G401 (cell line): ENCODE data around the gene CHAC2. TPM values are rescaled to one million over a fixed set of nuclear protein-coding genes. Genes with fewer than 3 reads are reported as not detected.
A peak's percentile ranks its signal among the peaks of the same experiment; 100 is the strongest.
"Not testable (repeated sequence)": the region's sequence is repeated elsewhere in the genome, so short reads cannot be mapped to it uniquely, and the experiment has no call there.

Experiments used
- DNase-seq: peaks from one replicate; pipeline ENCODE4 v3.0.0-alpha.2; 2015; ENCODE audit warnings: low spot score
- in situ Hi-C: cut with HindIII; loops from 2 replicates; pipeline ENCODE4 v1.10.0; 2016; ENCODE audit warnings: low sequenced_read_pairs, mixed read lengths
- total RNA-seq: library from RNA; depleted of rRNA; stranded (reverse); fragments of >200 nt; shearing (Covaris generic); gene quantifications from 2 replicates; pipeline ENCODE4 v1.2.3, GENCODE V29; 2014; rRNA removed

CHAC2 gene
- total RNA-seq: 12.6 and 15.7 TPM in 2 replicates

DNA sequence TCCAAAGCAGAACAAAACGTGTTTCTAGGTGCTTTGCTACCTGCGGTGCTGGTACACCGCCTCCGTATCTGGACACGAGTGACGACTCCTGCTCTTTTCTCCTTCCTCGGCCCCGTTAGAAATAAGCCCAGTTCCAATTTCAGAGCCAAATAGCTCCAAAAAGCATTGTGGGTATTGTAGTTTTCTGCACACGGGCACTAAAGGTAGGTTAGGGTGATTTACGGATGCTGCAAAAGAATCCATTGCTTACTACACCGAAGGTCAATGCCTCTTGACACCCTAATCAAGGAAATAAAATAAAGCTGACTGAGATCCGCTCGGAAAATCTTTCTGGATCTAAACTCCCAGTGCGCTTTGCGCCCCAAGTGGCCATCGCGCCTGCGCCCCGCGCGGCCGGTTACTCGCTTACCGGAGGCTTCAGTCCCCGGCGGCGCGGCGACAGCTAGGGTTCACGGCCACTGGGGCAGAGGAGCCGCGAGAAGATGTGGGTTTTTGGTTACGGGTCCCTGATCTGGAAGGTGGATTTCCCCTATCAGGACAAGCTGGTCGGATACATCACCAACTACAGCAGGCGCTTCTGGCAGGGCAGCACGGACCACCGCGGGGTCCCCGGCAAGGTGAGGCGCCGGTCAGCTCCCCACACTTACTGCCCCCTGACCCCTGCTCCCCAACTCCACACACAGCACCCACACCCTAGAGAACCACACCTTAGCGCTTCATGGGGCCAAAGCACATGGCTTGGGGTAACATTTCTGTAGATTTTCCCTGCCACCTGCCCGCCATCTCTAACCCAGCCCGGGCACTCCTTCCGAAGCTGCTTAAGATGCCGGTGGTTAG, at the start of gene CHAC2:
Gene CHAC2, plus strand, starts transcription at position 400 of the 837 bp plus-strand sequence. Its CDS starts 83 bp downstream, at position 483.
- peak; percentile 87 for DNase-seq
- in situ Hi-C loops: no loop called here

DNA sequence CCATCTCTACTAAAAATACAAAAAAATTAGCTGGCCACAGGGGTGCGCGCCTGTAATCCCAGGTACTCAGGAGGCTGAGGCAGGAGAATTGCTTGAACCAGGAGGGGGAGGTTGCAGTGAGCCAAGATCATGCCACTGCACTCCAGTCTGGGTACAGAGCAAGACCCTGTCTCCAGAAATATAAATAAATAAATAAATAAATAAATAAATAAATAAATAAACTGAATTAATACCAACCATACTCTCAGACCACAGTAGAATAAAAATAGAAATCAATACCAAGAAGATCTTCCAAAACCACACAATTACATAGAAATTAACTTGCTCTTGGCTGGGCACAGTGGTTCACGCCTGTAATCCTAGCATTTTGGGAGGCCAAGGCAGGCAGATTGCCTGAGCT, 46.7 kb upstream of the CHAC2 start:
- DNase-seq, in situ Hi-C loops: not testable (repeated sequence)

- no peak for DNase-seq
- in situ Hi-C loops: no loop called here
Observed at GRCh38 chr2:53724536-53724935, 43.1 kb upstream of the CHAC2 start.

DNA sequence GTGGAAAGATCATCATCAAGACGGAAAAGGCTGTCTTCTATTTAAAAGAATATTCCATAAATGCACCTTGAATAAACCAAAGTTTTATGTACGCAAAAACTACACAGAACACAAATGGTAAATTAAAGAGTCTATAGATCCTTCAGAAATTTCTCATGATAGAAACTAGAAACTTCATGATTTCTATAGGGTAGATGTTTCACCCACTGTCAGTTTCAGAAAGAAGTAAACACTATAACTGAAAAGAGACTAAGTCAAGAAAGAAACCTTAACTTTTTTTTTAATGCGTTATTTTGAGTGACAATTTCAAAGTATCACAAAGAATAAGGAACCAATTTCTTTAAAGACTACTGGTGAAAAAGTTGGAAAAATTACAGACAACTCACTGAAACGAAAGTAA, 41.9 kb upstream of the CHAC2 start:
- in situ Hi-C loops: no loop called here
- DNase-seq: no peak

GRCh38 chr2:53727921-53728320, 39.7 kb upstream of the CHAC2 start:
- in situ Hi-C loops: no loop called here

DNA sequence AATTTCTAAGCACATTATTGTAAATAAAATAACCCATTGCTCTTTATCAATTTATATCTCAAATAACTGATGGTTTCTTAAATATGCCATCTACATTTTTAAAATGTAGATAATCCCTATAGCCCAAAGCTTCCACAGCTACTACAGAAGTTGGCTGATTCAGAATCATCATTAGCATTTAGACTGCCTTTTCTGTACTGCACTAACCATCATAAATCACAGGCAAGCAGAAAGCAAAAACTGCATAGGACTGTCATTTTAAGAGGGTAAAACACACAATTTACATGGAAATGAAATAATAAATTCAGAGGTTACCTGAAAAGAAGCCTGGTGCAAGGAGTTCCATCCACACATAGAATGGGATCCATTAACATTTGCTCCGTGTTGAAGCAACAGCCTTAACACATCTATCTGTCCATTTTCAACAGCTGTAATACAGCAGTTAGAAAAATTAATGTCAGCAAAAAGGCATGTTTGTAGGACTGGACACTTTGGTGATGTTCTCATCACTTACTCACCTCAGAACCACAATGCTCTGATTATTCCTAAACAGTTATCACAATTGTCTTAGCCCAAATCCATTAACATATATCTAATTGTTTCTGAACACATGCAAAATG, 38.4 kb upstream of the CHAC2 start:
- no peak for DNase-seq
- in situ Hi-C loops: no loop called here

More at GRCh38 chr2:53727921-53728320, 39.7 kb upstream of the CHAC2 start:
- no peak for DNase-seq

GRCh38 chr2:53737091-53737490, 30.5 kb upstream of the CHAC2 start:
- no peak for DNase-seq
- in situ Hi-C loops: no loop called here

GRCh38 chr2:53739032-53739431, 28.6 kb upstream of the CHAC2 start:
- in situ Hi-C loops: no loop called here
- DNase-seq: no peak

GRCh38 chr2:53740170-53740569, 27.4 kb upstream of the CHAC2 start:
- in situ Hi-C loops: no loop called here
- peak; percentile 33 for DNase-seq

DNA sequence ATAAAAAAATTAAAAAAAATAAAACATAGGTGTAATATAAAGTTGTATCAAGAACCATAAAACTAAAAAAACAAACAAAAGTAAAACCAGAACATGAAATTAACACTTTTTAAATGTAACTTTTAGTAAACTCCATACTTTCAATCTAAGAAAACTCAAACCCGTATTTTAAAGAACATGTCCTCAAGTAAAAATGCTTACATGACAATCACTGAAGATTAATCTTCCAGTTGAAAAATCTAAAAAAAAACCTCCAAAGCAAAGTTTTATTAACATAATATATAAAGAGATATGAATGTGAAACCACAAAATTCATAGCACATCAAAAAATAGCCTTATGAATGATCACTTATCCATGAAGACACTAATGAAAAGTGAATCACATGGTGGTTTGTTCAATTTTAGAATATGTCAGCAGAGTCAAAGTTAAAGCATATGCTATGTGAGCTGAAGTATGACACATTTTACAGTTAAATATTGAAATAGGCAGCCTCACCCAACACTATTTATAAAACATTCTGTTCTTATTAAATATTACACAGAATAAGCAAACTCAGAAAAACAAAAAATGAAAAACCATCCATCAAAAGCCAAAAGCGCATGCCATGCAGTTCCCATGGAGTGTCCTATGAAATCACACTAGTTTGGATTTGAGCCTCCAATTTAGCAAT, 23.1 kb upstream of the CHAC2 start:
- in situ Hi-C loops: no loop called here

GRCh38 chr2:53750041-53750768, 17.4 kb upstream of the CHAC2 start:
- in situ Hi-C loops: no loop called here
- no peak for DNase-seq

More for the DNA sequence above, 23.1 kb upstream of the CHAC2 start:
- no peak for DNase-seq

GRCh38 chr2:53751728-53752127, 15.9 kb upstream of the CHAC2 start:
- DNase-seq: no peak
- in situ Hi-C loops: no loop called here

DNA sequence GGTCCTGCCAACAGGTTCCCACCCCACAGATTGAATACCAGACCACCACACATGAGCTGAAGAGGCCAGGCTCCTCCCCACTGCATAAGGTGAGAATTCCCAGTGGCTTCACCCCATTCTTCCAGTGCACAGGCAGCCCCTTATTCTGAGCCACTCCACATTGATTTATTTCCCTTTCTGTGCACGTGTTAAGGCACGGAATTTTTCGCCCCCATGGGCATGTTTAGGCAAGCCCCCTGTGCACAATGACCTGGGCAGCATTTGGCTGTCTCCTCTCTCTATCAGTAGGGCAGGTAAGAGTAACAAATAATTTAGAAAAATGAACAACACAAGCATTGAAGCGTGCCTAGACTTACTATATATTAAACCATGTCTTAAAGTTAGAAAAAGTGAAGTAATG, 15.2 kb upstream of the CHAC2 start:
- in situ Hi-C loops: no loop called here

DNA sequence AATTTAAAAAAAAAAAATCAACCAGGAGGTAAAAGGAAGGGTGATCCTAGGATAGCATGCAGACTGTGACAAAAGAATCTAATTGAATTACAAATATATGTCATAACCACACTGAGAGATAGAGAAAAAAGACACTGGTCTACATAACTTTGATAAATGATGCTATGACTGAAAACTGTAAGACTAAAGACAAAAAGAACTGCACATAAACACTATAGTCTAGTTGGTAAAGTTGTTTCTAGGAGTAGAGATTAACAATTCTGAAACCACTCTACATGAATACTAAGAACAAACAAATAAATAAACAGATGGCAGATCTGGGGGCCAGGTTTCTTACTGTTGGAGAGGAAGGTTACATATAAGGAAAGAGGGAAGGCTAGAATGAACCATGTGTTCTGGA, 14.6 kb upstream of the CHAC2 start:
- in situ Hi-C loops: no loop called here
- no peak for DNase-seq

More for the DNA sequence above, 15.2 kb upstream of the CHAC2 start:
- no peak for DNase-seq

DNA sequence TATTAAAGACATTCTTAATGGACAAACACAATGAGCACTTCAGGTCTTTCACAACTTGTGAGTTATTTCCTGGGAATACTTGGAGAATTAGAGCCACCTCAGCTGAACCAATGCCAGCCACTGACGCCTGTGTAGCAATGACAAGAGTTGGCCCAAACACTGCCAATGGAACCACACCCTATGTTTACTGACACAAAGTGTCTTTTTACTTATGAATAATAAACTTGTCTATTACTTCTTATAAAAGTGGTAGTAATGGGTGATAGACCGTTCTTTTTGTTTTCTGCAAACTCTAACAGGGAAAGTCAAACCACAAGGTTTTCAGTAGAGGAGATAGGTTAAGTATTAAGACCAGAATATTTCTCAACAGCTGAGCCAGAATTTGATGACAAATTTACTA, 12.5 kb upstream of the CHAC2 start:
- in situ Hi-C loops: no loop called here
- DNase-seq: no peak

DNA sequence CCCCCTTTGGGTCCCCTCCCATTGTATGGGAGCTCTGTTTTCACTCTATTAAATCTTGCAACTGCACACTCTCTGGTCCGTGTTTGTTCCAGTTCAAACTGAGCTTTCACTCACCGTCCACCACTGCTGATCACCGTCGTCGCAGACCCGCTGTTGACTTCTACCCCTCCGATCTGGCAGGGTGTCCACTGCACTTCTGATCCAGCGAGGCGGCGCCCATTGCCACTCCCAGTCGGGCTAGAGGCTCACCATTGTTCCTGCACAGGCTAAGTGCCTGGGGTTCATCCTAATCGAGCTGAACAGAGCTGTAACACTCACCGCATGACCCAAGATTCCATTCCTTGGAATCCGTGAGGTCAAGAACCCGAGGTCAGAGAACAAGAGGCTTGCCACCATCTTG, 11.0 kb upstream of the CHAC2 start:
- in situ Hi-C loops: no loop called here
- no peak for DNase-seq

GRCh38 chr2:53757206-53757605, 10.4 kb upstream of the CHAC2 start:
- in situ Hi-C loops, DNase-seq: not testable (repeated sequence)

DNA sequence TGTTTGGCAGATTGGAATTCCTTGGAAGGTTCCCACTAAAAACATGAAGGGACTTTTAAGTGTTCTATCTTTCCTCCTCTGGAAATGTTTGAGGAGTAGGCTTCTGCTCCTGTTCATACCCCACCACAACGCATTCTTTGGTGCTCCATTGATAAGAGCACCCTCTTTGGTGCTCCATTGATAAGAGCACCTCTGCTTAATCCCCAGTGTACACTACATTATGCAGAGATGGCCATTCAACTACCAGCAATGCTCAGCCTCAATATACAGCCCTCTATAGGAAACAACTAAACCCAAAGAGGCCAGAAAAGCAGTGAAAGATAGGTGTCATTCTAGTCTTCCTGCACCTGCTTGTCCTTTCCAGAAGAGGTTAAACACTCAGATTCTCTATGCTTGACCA, 1.8 kb upstream of the CHAC2 start:
- no peak for DNase-seq
- in situ Hi-C loops: no loop called here

GRCh38 chr2:53768242-53768542, 588 bp downstream of the CHAC2 start:
- in situ Hi-C loops: no loop called here
- DNase-seq: no peak
